K562 (cell line): ENCODE measurements around the gene FAM118B. TPM values are rescaled to one million over a fixed set of nuclear protein-coding genes. Genes with fewer than 3 reads are reported as not detected.
A peak's percentile ranks its signal among the peaks of the same experiment; 100 is the strongest.

Experiments used
- CREB1 ChIP-seq, 2 experiments: sonication (generic) in 1 of 2; formaldehyde crosslinking in 1 of 2; IDR thresholded peaks; 2 replicates each; pipeline versions ENCODE4 v1.6.1 to v1.8.0; 2012 to 2022; ENCODE audit warnings: inconsistent platforms in 1 of 2, mild to moderate bottlenecking in 1 of 2, missing genetic modification reagents in 1 of 2, moderate library complexity in 1 of 2
- CXXC5 ChIP-seq: fragments of 250-450 bp; sonication (Bioruptor Pico); IDR thresholded peaks from 2 replicates; pipeline ENCODE4 v1.8.0; 2022; ENCODE audit warnings: inconsistent platforms, mild to moderate bottlenecking, moderate library complexity
- ELF1 ChIP-seq: fragments of 200-800 bp; sonication (Bioruptor generic); IDR thresholded peaks from 2 replicates; pipeline ENCODE4 v1.6.1; 2016; ENCODE audit warnings: missing genetic modification characterization, missing compliant biosample characterization
- ERF ChIP-seq: fragments of 450-650 bp; formaldehyde crosslinking; IDR thresholded peaks from 2 replicates; pipeline ENCODE4 v1.4.0; 2020; ENCODE audit warnings: mild to moderate bottlenecking, mixed read lengths
- ETV6 ChIP-seq, 3 experiments: fragments of 150-350 bp in 1 of 3; sonication (generic) in 1 of 3; formaldehyde crosslinking in 1 of 3; IDR thresholded peaks; 2 replicates each; pipeline versions ENCODE4 v1.6.1 to v1.8.0; 2014 to 2022; ENCODE audit warnings: borderline replicate concordance in 2 of 3, low read depth in 2 of 3, antibody characterized with exemption in 1 of 3, low read length in 1 of 3, mild to moderate bottlenecking in 1 of 3, missing genetic modification reagents in 1 of 3
- KDM1A ChIP-seq, 2 experiments: fragments of 450-650 bp; IDR thresholded peaks; 2 replicates each; pipeline ENCODE4 v1.6.1; 2016; ENCODE audit warnings: mild to moderate bottlenecking in 2 of 2
- KLF10 ChIP-seq: fragments of 250-450 bp; sonication (Bioruptor Pico); IDR thresholded peaks from 2 replicates; pipeline ENCODE4 v1.6.1; 2021; ENCODE audit warnings: matching md5 sums
- MAZ ChIP-seq, 2 experiments: fragments of 450-650 bp in 1 of 2; sonication (generic) in 1 of 2; formaldehyde crosslinking; IDR thresholded peaks in 1 of 2; conservative IDR thresholded peaks in 1 of 2; 2 replicates each; pipeline versions ENCODE4 v1.4.0 to v1.5.0; 2020; ENCODE audit warnings: mild to moderate bottlenecking in 1 of 2, missing genetic modification reagents in 1 of 2
- MCM3 ChIP-seq: fragments of 450-650 bp; IDR thresholded peaks from 2 replicates; pipeline ENCODE4 v1.6.1; 2016
- MIER1 ChIP-seq: fragments of 450-650 bp; IDR thresholded peaks from 2 replicates; pipeline ENCODE4 v1.6.1; 2016; ENCODE audit warnings: antibody characterized with exemption, mild to moderate bottlenecking, low read depth
- POLR2B ChIP-seq: fragments of 450-650 bp; IDR thresholded peaks from 2 replicates; pipeline ENCODE4 v1.6.1; 2018; ENCODE audit warnings: low read depth; ENCODE audit not compliant: partially characterized antibody
- RNF2 ChIP-seq: sonication (generic); IDR thresholded peaks from 2 replicates; pipeline ENCODE4 v1.6.1; 2016
- SIX5 ChIP-seq, 2 experiments: IDR thresholded peaks; 2 replicates each; pipeline ENCODE4 v1.6.1; 2011; ENCODE audit warnings: low read length in 2 of 2, borderline replicate concordance in 1 of 2, low read depth in 1 of 2, mild to moderate bottlenecking in 1 of 2, moderate library complexity in 1 of 2; ENCODE audit not compliant: insufficient read depth in 1 of 2
- SMARCE1 ChIP-seq: fragments of 450-650 bp; IDR thresholded peaks from 2 replicates; pipeline ENCODE4 v1.7.1; 2016; ENCODE audit warnings: mild to moderate bottlenecking
- SP2 ChIP-seq: IDR thresholded peaks from 2 replicates; pipeline ENCODE4 v1.6.1; 2011; ENCODE audit warnings: mild to moderate bottlenecking, low read depth, low read length, moderate library complexity; ENCODE audit not compliant: poor library complexity, severe bottlenecking; ENCODE audit errors: extremely low read depth
- TEAD4 ChIP-seq, 2 experiments: sonication (generic) in 1 of 2; formaldehyde crosslinking in 1 of 2; IDR thresholded peaks; 2 replicates each; pipeline versions ENCODE4 v1.6.1 to v1.8.0; 2012 to 2022; ENCODE audit warnings: borderline replicate concordance in 1 of 2, inconsistent platforms in 1 of 2, low read length in 1 of 2, mild to moderate bottlenecking in 1 of 2, missing genetic modification reagents in 1 of 2
- TOE1 ChIP-seq, 2 experiments: fragments of 450-650 bp in 1 of 2; sonication (generic) in 1 of 2; formaldehyde crosslinking in 1 of 2; IDR thresholded peaks; 2 replicates each; pipeline versions ENCODE4 v1.7.1 to v1.8.0; 2016 to 2022; ENCODE audit warnings: borderline replicate concordance in 2 of 2, mild to moderate bottlenecking in 2 of 2, antibody characterized with exemption in 1 of 2, inconsistent platforms in 1 of 2, low read depth in 1 of 2, missing genetic modification reagents in 1 of 2, moderate library complexity in 1 of 2
- U2AF2 ChIP-seq: fragments of 200-400 bp; formaldehyde crosslinking; optimal IDR thresholded peaks from 2 replicates; pipeline ENCODE3; 2017; ENCODE audit warnings: low read depth, mild to moderate bottlenecking, low read length
- ZNF23 ChIP-seq: fragments of 250-450 bp; sonication (Bioruptor Pico); IDR thresholded peaks from 2 replicates; pipeline ENCODE4 v1.4.0; 2020; ENCODE audit warnings: mild to moderate bottlenecking
- ZNF3 ChIP-seq: fragments of 250-450 bp; sonication (Bioruptor Pico); IDR thresholded peaks from 2 replicates; pipeline ENCODE4 v1.5.0; 2021; ENCODE audit warnings: mild to moderate bottlenecking, moderate library complexity
- ZNF639 ChIP-seq, 2 experiments: fragments of 200-800 bp in 1 of 2; sonication (Bioruptor generic) in 1 of 2; sonication (generic) in 1 of 2; formaldehyde crosslinking in 1 of 2; IDR thresholded peaks in 1 of 2; conservative IDR thresholded peaks in 1 of 2; 2 replicates each; pipeline versions ENCODE4 v1.5.0 to v1.6.1; 2016 to 2020; ENCODE audit warnings: missing compliant biosample characterization in 1 of 2, missing genetic modification characterization in 1 of 2, missing genetic modification reagents in 1 of 2
- polyA plus RNA-seq, 8 experiments: library from polyadenylated mRNA; depleted of rRNA in 4 of 8; stranded (reverse) in 5 of 8; unstranded in 3 of 8; fragments of >200 nt; fragmentation: Nextera tagmentation in 2 of 8; fragmentation: Illumina TruSeq in 1 of 8; extraction: Ambion mirVana in 2 of 8; extraction: Trizol in 1 of 8; gene quantifications; 2 replicates each; pipeline versions ENCODE4 v1.2.1 to v1.2.3, GENCODE V29; 2011 to 2014; ENCODE audit warnings: inconsistent platforms in 1 of 8, missing spikeins in 1 of 8
- total RNA-seq, 7 experiments: library from RNA; depleted of rRNA in 6 of 7; stranded (reverse); fragments of >200 nt in 6 of 7; fragmentation: Illumina TruSeq in 2 of 7; extraction: Trizol in 2 of 7; gene quantifications; 2 replicates each; pipeline versions ENCODE4 v1.2.1 to v1.2.3, GENCODE V29; 2011 to 2021; ENCODE audit warnings: low replicate concordance in 1 of 7

FAM118B gene
- total and polyA plus RNA-seq, 9 of the 15 experiments (the other 6 are each of a cell fraction or from before 2014, with no cell fraction given), result 12.0 to 49.0 (median 22.1) TPM

GRCh38 chr11:126268708-126269579 lies 57.4 kb downstream of the FAM118B start, which contains the start of the genes FOXRED1 and SRPRA (continued):
- TF ChIP-seq MAZ (CRISPR knock-in tag; conservative IDR thresholded peaks at IDR 0.05 in 1 of 2, IDR thresholded peaks at IDR 0.05 in 1 of 2) (peak; percentile 99 to 100), KDM1A (IDR thresholded peaks at IDR 0.05) (no peak), KLF10 (CRISPR knock-in tag) (no peak), ZNF639 (CRISPR knock-in tag; conservative IDR thresholded peaks at IDR 0.05 in 1 of 2, IDR thresholded peaks at IDR 0.05 in 1 of 2) (peak in 1 of 2 experiments; percentile 85; a peak in 2 of 4 replicates), ZNF23 (CRISPR knock-in tag) (no peak), ZNF3 (CRISPR knock-in tag) (no peak), MIER1 (no peak; the same call in 1 of the 2 replicates), CREB1 (IDR thresholded peaks at IDR 0.05) (peak; percentile 99), CREB1 (CRISPR knock-in tag; IDR thresholded peaks at IDR 0.05) (peak; percentile 99), CXXC5 (CRISPR knock-in tag) (peak; percentile 89), MCM3 (no peak), RNF2 (peak; percentile 37; the same call in 1 of the 2 replicates), SP2 (no peak), SIX5 (IDR thresholded peaks at IDR 0.05; ENCODE audit: borderline replicate concordance in 1 of 2, insufficient read depth in 1 of 2, low read depth in 1 of 2, low read length in 2 of 2) (peak in 1 of 2 experiments; percentile 3; a peak in 1 of 4 replicates), SMARCE1 (no peak), TEAD4 (IDR thresholded peaks at IDR 0.05; ENCODE audit: low read length) (0 out of 2 replicates have a peak, but pooled peaks have one; percentile 37), TEAD4 (CRISPR knock-in tag; IDR thresholded peaks at IDR 0.05; ENCODE audit: borderline replicate concordance) (no peak), ERF (0 out of 2 replicates have a peak, but pooled peaks have one; percentile 19), POLR2B (peak; percentile 73), ELF1 (tag) (peak; percentile 97), U2AF2 (no peak), ETV6 (IDR thresholded peaks at IDR 0.05; ENCODE audit: borderline replicate concordance in 1 of 2, low read depth in 2 of 2, low read length in 1 of 2) (no peak), ETV6 (CRISPR knock-in tag; IDR thresholded peaks at IDR 0.05; ENCODE audit: borderline replicate concordance) (no peak), TOE1 (IDR thresholded peaks at IDR 0.05; ENCODE audit: borderline replicate concordance) (peak; percentile 84), TOE1 (CRISPR knock-in tag; IDR thresholded peaks at IDR 0.05; ENCODE audit: borderline replicate concordance, low read depth) (no peak)
